Measurements from ENCODE around the gene EDC4. TPM values are rescaled to one million over a fixed set of nuclear protein-coding genes. Genes with fewer than 3 reads are reported as not detected.

Gene EDC4
- polyA plus RNA-seq, 2 of the 4 experiments (the other 2 are of a cell fraction), result 21.0 to 54.9 TPM

- ChIA-PET CTCF (interaction anchor here (0.8 to 17.4 kb wide), 11 partner anchors 11 to 365 kb away, joined by 3 to 370 read pairs (median 4); partner anchors contain the start of genes CTRL, EDC4 and PSMB10), POLR2A (no interaction called here)
- ATAC-seq (no peak), FAIRE-seq (no peak), DNase-seq (ENCODE audit: low read depth in 1 of 2, low spot score in 1 of 2) (no peak)
- H3K4me1 ChIP-seq, result peaks cover 9% of the 10 kb centered on the region; the same call in 1 of the 3 replicates
- H3K9me3 ChIP-seq, result no peaks in the 10 kb centered on the region
- no peak overlapping the region for H3K27ac ChIP-seq
- no peak overlapping the region for H3K4me2 ChIP-seq
- H3K4me3 ChIP-seq, result no peak overlapping the region
- 95% methylated on average over 19 of the region's 19 CpGs for WGBS (ENCODE audit: missing lambda C conversion rate)
- no peak for TF ChIP-seq E2F6 (IDR thresholded peaks at IDR 0.05; ENCODE audit: borderline replicate concordance, low read depth)
- TF ChIP-seq, protein P1, sequence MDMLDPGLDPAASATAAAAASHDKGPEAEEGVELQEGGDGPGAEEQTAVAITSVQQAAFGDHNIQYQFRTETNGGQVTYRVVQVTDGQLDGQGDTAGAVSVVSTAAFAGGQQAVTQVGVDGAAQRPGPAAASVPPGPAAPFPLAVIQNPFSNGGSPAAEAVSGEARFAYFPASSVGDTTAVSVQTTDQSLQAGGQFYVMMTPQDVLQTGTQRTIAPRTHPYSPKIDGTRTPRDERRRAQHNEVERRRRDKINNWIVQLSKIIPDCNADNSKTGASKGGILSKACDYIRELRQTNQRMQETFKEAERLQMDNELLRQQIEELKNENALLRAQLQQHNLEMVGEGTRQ (IDR thresholded peaks at IDR 0.05), result no peak
- TF ChIP-seq BCL3 (IDR thresholded peaks at IDR 0.05), result no peak
- no peak for TF ChIP-seq ESRRA (IDR thresholded peaks at IDR 0.05; ENCODE audit: borderline replicate concordance, low read length)
- TF ChIP-seq JUN (IDR thresholded peaks at IDR 0.05), result no peak
- no peak for TF ChIP-seq CEBPB (IDR thresholded peaks at IDR 0.05)
- no peak for TF ChIP-seq NFE2L2 (conservative IDR thresholded peaks at IDR 0.05; ENCODE audit: low read length)
- no peak for TF ChIP-seq FOXS1 (CRISPR knock-in tag; IDR thresholded peaks at IDR 0.05)
- TF ChIP-seq RARB (CRISPR knock-in tag; IDR thresholded peaks at IDR 0.05), result no peak
- no peak for TF ChIP-seq EHF (CRISPR knock-in tag; IDR thresholded peaks at IDR 0.05)
- TF ChIP-seq MAX (IDR thresholded peaks at IDR 0.05), result no peak
- no peak for TF ChIP-seq HOXA7 (CRISPR knock-in tag; IDR thresholded peaks at IDR 0.05)
- TF ChIP-seq EHMT2 (IDR thresholded peaks at IDR 0.05; ENCODE audit: low read depth), result no peak
- no peak for TF ChIP-seq TFCP2L1 (CRISPR knock-in tag; IDR thresholded peaks at IDR 0.05)
Measured at GRCh38 chr16:67885976-67886375, 13.1 kb downstream of the EDC4 start.

- Histone ChIP-seq H3K4me3 (no peak overlapping the region), H3K9me3 (no peaks in the 10 kb centered on the region), H3K4me2 (no peak overlapping the region), H3K4me1 (peaks cover 9% of the 10 kb centered on the region; the same call in 1 of the 3 replicates), H3K27ac (no peak overlapping the region)
- ChIA-PET POLR2A (no interaction called here), CTCF (interaction anchor here (0.8 to 17.4 kb wide), 11 partner anchors 12 to 366 kb away, joined by 3 to 370 read pairs (median 4); partner anchors contain the start of genes CTRL, EDC4 and PSMB10)
- ATAC-seq (no peak), FAIRE-seq (no peak), DNase-seq (ENCODE audit: low read depth in 1 of 2, low spot score in 1 of 2) (no peak)
- TF ChIP-seq HDAC2 (IDR thresholded peaks at IDR 0.05) (no peak), EHF (CRISPR knock-in tag; IDR thresholded peaks at IDR 0.05) (no peak), HMGXB4 (CRISPR knock-in tag; IDR thresholded peaks at IDR 0.05; ENCODE audit: borderline replicate concordance) (no peak), FOSB (CRISPR knock-in tag; IDR thresholded peaks at IDR 0.05) (no peak), KDM5A (IDR thresholded peaks at IDR 0.05) (no peak), MAFK (IDR thresholded peaks at IDR 0.05; ENCODE audit: partially characterized antibody) (no peak), ZFP36 (IDR thresholded peaks at IDR 0.05; ENCODE audit: borderline replicate concordance, partially characterized antibody) (no peak), CEBPB (IDR thresholded peaks at IDR 0.05) (no peak)
- 95% methylated on average over 5 of the region's 5 CpGs for WGBS (ENCODE audit: missing lambda C conversion rate)
Measured at GRCh38 chr16:67886387-67886786, 13.5 kb downstream of the EDC4 start.

Data from A549 (cell line).